ENCODE measurements around the gene PEX14. TPM values are rescaled to one million over a fixed set of nuclear protein-coding genes. Genes with fewer than 3 reads are reported as not detected.

PEX14 gene
- polyA plus RNA-seq, 1 donor (not counting 4 experiments of a cell fraction or from before 2014, with no cell fraction given): 8.4 TPM

GRCh38 chr1:10430216-10431069 is 44.3 kb upstream of the PEX14 start, which contains the start of gene CENPS:
Gene CENPS, plus strand, starts transcription at chr1:10430433. Its CDS starts 85 bp downstream, at chr1:10430518.
- no peak for DNase-seq (ENCODE audit: low read depth, low spot score)
- dilution Hi-C loops (cut with MboI; ENCODE audit: extremely low pct_ligation_motif_present, low sequenced_read_pairs): no loop called here
- Histone ChIP-seq H4K20me1 (ENCODE audit: control insufficient read depth, extremely low read depth, insufficient read depth, low read length) (no peaks in the 10 kb centered on the region), H3K9ac (ENCODE audit: control insufficient read depth, extremely low read depth, insufficient read depth, low read length) (peak within 1 kb of the TSS; percentile 93), H3K27ac (ENCODE audit: control insufficient read depth, insufficient read depth, low read length) (peak within 1 kb of the TSS; percentile 79), H3K9me3 (ENCODE audit: control insufficient read depth, low read depth, low read length) (no peaks in the 10 kb centered on the region), H3K4me3 (ENCODE audit: control insufficient read depth in 2 of 3, extremely low read depth in 1 of 3, insufficient read depth in 2 of 3, low read depth in 1 of 3, low read length in 3 of 3) (peak within 1 kb of the TSS; percentile 72 to 90 (median 80)), H3K9me1 (ENCODE audit: control insufficient read depth, extremely low read depth, insufficient read depth, low read length) (no peaks in the 10 kb centered on the region), H3K4me1 (ENCODE audit: control insufficient read depth, extremely low read depth, insufficient read depth, low read length) (peaks cover 12% of the 10 kb centered on the region), H3K79me2 (ENCODE audit: control insufficient read depth, insufficient read depth, low read length) (peaks cover 10% of the 10 kb centered on the region), H2AFZ (ENCODE audit: control insufficient read depth, low read length) (peak within 1 kb of the TSS; percentile 99), H3K4me2 (ENCODE audit: control insufficient read depth, extremely low read depth, insufficient read depth, low read depth, low read length) (peak within 1 kb of the TSS; percentile 99), H3K27me3 (ENCODE audit: control insufficient read depth, extremely low read depth, insufficient read depth, low read length) (no peaks in the 10 kb centered on the region), H3K36me3 (ENCODE audit: control insufficient read depth in 2 of 2, extremely low read depth in 1 of 2, insufficient read depth in 2 of 2, low read length in 2 of 2) (peaks cover 0 to 2% of the 10 kb centered on the region in 2 experiments)
- peak; percentile 72 to 94 (median 91) for TF ChIP-seq CTCF (optimal IDR thresholded peaks at IDR 0.05 in 1 of 3, IDR thresholded peaks at IDR 0.05 in 1 of 3, conservative IDR thresholded peaks at IDR 0.05 in 1 of 3; ENCODE audit: extremely low read depth in 1 of 3, insufficient read depth in 2 of 3, low read length in 3 of 3)
- no peak for TF ChIP-seq EZH2 (IDR thresholded peaks at IDR 0.05; ENCODE audit: low read length)
- FAIRE-seq: no peak

DNA sequence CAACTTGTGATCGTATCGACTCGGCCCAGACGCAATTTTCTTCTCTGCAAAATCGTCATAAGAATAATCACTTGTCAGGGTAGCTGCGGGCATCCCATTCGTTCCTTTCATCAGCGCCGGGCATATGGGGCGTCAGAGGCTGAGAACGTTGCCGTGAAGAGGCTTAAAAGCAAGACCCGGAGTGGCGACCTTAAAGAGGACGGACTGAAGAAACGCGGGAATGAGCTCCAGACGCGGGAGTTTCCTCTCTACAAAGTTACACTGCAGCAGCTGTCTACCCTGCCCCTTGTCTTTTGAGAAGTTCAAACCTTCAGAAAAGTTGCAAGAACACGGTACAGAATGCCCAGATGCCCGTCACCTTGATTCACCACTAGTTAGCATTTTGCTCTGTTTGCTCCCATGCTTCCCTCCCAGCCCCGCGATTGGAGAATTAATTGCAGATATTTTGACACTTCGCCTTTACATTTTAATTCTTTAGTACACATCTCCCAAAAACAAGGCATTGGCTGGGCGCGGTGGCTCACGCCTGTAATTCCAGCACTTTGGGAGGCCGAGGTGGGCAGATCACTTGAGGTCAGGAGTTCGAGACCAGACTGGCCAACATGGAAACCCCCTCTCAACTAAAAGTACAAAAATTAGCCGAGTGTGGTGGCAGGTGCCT is 43.5 kb upstream of the PEX14 start:
- Histone ChIP-seq H3K4me2 (ENCODE audit: control insufficient read depth, extremely low read depth, insufficient read depth, low read depth, low read length) (peak overlapping the region; percentile 99), H3K4me1 (ENCODE audit: control insufficient read depth, extremely low read depth, insufficient read depth, low read length) (peaks cover 12% of the 10 kb centered on the region), H3K36me3 (ENCODE audit: control insufficient read depth in 2 of 2, extremely low read depth in 1 of 2, insufficient read depth in 2 of 2, low read length in 2 of 2) (peaks cover 0 to 2% of the 10 kb centered on the region in 2 experiments), H3K79me2 (ENCODE audit: control insufficient read depth, insufficient read depth, low read length) (peaks cover 10% of the 10 kb centered on the region), H3K4me3 (ENCODE audit: control insufficient read depth in 2 of 3, extremely low read depth in 1 of 3, insufficient read depth in 2 of 3, low read depth in 1 of 3, low read length in 3 of 3) (peak overlapping the region; percentile 72 to 90 (median 80)), H3K9me1 (ENCODE audit: control insufficient read depth, extremely low read depth, insufficient read depth, low read length) (no peaks in the 10 kb centered on the region), H3K27ac (ENCODE audit: control insufficient read depth, insufficient read depth, low read length) (peak overlapping the region; percentile 79), H3K27me3 (ENCODE audit: control insufficient read depth, extremely low read depth, insufficient read depth, low read length) (no peaks in the 10 kb centered on the region), H3K9ac (ENCODE audit: control insufficient read depth, extremely low read depth, insufficient read depth, low read length) (peak overlapping the region; percentile 93), H3K9me3 (ENCODE audit: control insufficient read depth, low read depth, low read length) (no peaks in the 10 kb centered on the region), H2AFZ (ENCODE audit: control insufficient read depth, low read length) (peak overlapping the region; percentile 99), H4K20me1 (ENCODE audit: control insufficient read depth, extremely low read depth, insufficient read depth, low read length) (no peaks in the 10 kb centered on the region)
- dilution Hi-C loops (cut with MboI; ENCODE audit: extremely low pct_ligation_motif_present, low sequenced_read_pairs): no loop called here
- TF ChIP-seq CTCF (optimal IDR thresholded peaks at IDR 0.05 in 1 of 3, IDR thresholded peaks at IDR 0.05 in 1 of 3, conservative IDR thresholded peaks at IDR 0.05 in 1 of 3; ENCODE audit: extremely low read depth in 1 of 3, insufficient read depth in 2 of 3, low read length in 3 of 3) (no peak), EZH2 (IDR thresholded peaks at IDR 0.05; ENCODE audit: low read length) (no peak)
- DNase-seq (ENCODE audit: low read depth, low spot score): no peak
- FAIRE-seq: no peak

All from keratinocyte (primary cell).